Neuronal stem cell (in vitro differentiated cells): ENCODE data around the gene KREMEN1.
A peak's percentile ranks its signal among the peaks of the same experiment; 100 is the strongest.

Experiments used
- DNase-seq: peaks from one replicate; pipeline ENCODE4 v3.0.0-alpha.2; 2013; ENCODE audit warnings: low spot score
- H2AFZ ChIP-seq: one replicate; pipeline ENCODE4 v1.6.1; 2013; ENCODE audit warnings: mild to moderate bottlenecking, low read length, inconsistent platforms
- H2AK5ac ChIP-seq: 2 replicates; pipeline ENCODE4 v1.6.1; 2013; ENCODE audit warnings: low read depth, mild to moderate bottlenecking, inconsistent platforms, low read length, moderate library complexity, mixed read lengths
- H2BK120ac ChIP-seq: 2 replicates; pipeline ENCODE4 v1.6.1; 2013; ENCODE audit warnings: low read depth, mild to moderate bottlenecking, inconsistent platforms, low read length, moderate library complexity, mixed read lengths
- H2BK12ac ChIP-seq: one replicate; pipeline ENCODE4 v1.6.1; 2013; ENCODE audit warnings: low read length, inconsistent platforms
- H2BK15ac ChIP-seq: 2 replicates; pipeline ENCODE4 v1.6.1; 2013; ENCODE audit warnings: mild to moderate bottlenecking, low read length, inconsistent platforms, mixed read lengths
- H2BK5ac ChIP-seq: one replicate; pipeline ENCODE4 v1.6.1; 2013; ENCODE audit warnings: inconsistent platforms, mild to moderate bottlenecking, low read length, moderate library complexity
- H3K14ac ChIP-seq: one replicate; pipeline ENCODE4 v1.6.1; 2013; ENCODE audit warnings: low read length, inconsistent platforms
- H3K18ac ChIP-seq: 2 replicates; pipeline ENCODE4 v1.6.1; 2013; ENCODE audit warnings: low read length, inconsistent platforms
- H3K23ac ChIP-seq: 2 replicates; pipeline ENCODE4 v1.6.1; 2013; ENCODE audit warnings: low read depth, mild to moderate bottlenecking, mixed read lengths, low read length, inconsistent platforms; ENCODE audit not compliant: poor library complexity
- H3K27ac ChIP-seq: replicated peaks from 3 replicates; pipeline ENCODE4 v1.5.1; 2013; ENCODE audit warnings: low read length, inconsistent platforms
- H3K27me3 ChIP-seq, 3 experiments: 2 replicates each; pipeline ENCODE4 v1.6.1; 2013; ENCODE audit warnings: low read length in 3 of 3, mild to moderate bottlenecking in 2 of 3, inconsistent platforms in 1 of 3, low read depth in 1 of 3, mixed read lengths in 1 of 3, moderate library complexity in 1 of 3; ENCODE audit not compliant: control insufficient read depth in 3 of 3, insufficient read depth in 3 of 3
- H3K36me3 ChIP-seq, 2 donors: replicated peaks in 1 of 2; 2 replicates each; pipeline ENCODE4 v1.6.1; 2013; ENCODE audit warnings: low read length in 2 of 2; ENCODE audit not compliant: control insufficient read depth in 2 of 2, insufficient read depth in 2 of 2
- H3K4ac ChIP-seq: 2 replicates; pipeline ENCODE4 v1.6.1; 2013; ENCODE audit warnings: inconsistent platforms, mild to moderate bottlenecking, low read length, moderate library complexity
- H3K4me1 ChIP-seq, 2 donors: 1 replicate in 1 of 2; 2 replicates in 1 of 2; pipeline ENCODE4 v1.6.1; 2013; ENCODE audit warnings: low read length in 2 of 2, low read depth in 1 of 2; ENCODE audit not compliant: control insufficient read depth in 2 of 2, insufficient read depth in 1 of 2
- H3K4me2 ChIP-seq: one replicate; pipeline ENCODE4 v1.6.1; 2013; ENCODE audit warnings: mild to moderate bottlenecking, low read length, inconsistent platforms; ENCODE audit not compliant: insufficient read depth, poor library complexity, severe bottlenecking
- H3K4me3 ChIP-seq, 2 donors: 2 replicates each; pipeline ENCODE4 v1.5.1; 2013; ENCODE audit warnings: low read length in 2 of 2, mild to moderate bottlenecking in 2 of 2, inconsistent platforms in 1 of 2, moderate library complexity in 1 of 2
- H3K79me1 ChIP-seq: one replicate; pipeline ENCODE4 v1.6.1; 2013; ENCODE audit warnings: low read depth, mild to moderate bottlenecking, inconsistent platforms, low read length, moderate library complexity
- H3K9ac ChIP-seq: one replicate; pipeline ENCODE4 v1.6.1; 2013; ENCODE audit warnings: mild to moderate bottlenecking, low read depth, low read length, inconsistent platforms; ENCODE audit not compliant: poor library complexity
- H3K9me3 ChIP-seq, 2 donors: replicated peaks in 1 of 2; 2 replicates each; pipeline versions ENCODE3 to v1.6.1; 2013; ENCODE audit warnings: low read length in 2 of 2, mild to moderate bottlenecking in 2 of 2, inconsistent platforms in 1 of 2, low read depth in 1 of 2, mixed read lengths in 1 of 2, moderate library complexity in 1 of 2; ENCODE audit not compliant: control insufficient read depth in 2 of 2, insufficient read depth in 1 of 2
- H4K8ac ChIP-seq: one replicate; pipeline ENCODE4 v1.6.1; 2013; ENCODE audit warnings: low read depth, mild to moderate bottlenecking, inconsistent platforms, low read length, moderate library complexity
- H4K91ac ChIP-seq: one replicate; pipeline ENCODE4 v1.6.1; 2013; ENCODE audit warnings: low read length, low read depth, mild to moderate bottlenecking, inconsistent platforms; ENCODE audit not compliant: poor library complexity
- WGBS, 2 donors: extraction: QIAGEN DNeasy Blood & Tissue Kit; methylation state at CpG; one replicate each; pipeline ENCODE4 v1.1.7; 2013; ENCODE audit warnings: missing lambda C conversion rate in 2 of 2, mixed read lengths in 1 of 2; ENCODE audit not compliant: insufficient read length in 2 of 2, insufficient replicate concordance in 1 of 2; ENCODE audit errors: extremely low coverage in 2 of 2; 5-methylcytosine and 5-hydroxymethylcytosine counted together

KREMEN1 gene

DNA sequence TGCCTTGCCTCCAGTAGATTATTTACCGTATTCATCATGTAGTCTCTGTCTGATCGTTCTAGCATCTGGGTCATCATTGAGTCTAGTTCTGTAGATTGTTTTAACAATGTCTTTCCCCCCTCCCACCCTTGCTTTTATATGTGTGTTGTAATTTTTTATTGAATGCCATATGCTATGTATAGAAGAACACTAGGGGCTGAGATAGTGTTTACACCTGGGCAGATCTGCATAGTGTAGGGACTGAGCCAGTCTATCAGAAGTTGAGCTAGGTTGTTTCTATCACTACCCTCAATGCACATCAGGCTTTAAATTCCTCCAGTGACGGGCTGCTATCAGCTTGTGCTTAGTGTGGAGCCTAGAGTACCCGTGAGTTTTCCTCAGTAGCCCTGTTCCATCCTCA lies 61.6 kb downstream of the KREMEN1 start:
- Histone ChIP-seq H4K8ac (no peak overlapping the region), H3K14ac (no peak overlapping the region), H3K4me3 (no peak overlapping the region), H2BK15ac (no peak overlapping the region), H3K4ac (no peak overlapping the region), H3K27me3 (no peaks in the 10 kb centered on the region), H3K27ac (no peak overlapping the region), H2BK120ac (no peak overlapping the region), H2AK5ac (no peak overlapping the region), H3K9ac (no peak overlapping the region), H2BK5ac (no peak overlapping the region), H3K18ac (no peak overlapping the region), H2BK12ac (no peak overlapping the region), H4K91ac (no peak overlapping the region), H3K23ac (no peak overlapping the region), H3K9me3 (peaks cover 0 to 7% of the 10 kb centered on the region in 2 donors), H3K36me3 (peaks cover 0 to 83% of the 10 kb centered on the region in 2 donors), H3K4me2 (no peak overlapping the region), H3K4me1 (no peaks in the 10 kb centered on the region), H3K79me1 (no peaks in the 10 kb centered on the region), H2AFZ (no peak overlapping the region)
- DNase-seq, result no peak
- no CpG with 5 or more reads among the region's 4 CpGs for WGBS, 2 donors

DNA sequence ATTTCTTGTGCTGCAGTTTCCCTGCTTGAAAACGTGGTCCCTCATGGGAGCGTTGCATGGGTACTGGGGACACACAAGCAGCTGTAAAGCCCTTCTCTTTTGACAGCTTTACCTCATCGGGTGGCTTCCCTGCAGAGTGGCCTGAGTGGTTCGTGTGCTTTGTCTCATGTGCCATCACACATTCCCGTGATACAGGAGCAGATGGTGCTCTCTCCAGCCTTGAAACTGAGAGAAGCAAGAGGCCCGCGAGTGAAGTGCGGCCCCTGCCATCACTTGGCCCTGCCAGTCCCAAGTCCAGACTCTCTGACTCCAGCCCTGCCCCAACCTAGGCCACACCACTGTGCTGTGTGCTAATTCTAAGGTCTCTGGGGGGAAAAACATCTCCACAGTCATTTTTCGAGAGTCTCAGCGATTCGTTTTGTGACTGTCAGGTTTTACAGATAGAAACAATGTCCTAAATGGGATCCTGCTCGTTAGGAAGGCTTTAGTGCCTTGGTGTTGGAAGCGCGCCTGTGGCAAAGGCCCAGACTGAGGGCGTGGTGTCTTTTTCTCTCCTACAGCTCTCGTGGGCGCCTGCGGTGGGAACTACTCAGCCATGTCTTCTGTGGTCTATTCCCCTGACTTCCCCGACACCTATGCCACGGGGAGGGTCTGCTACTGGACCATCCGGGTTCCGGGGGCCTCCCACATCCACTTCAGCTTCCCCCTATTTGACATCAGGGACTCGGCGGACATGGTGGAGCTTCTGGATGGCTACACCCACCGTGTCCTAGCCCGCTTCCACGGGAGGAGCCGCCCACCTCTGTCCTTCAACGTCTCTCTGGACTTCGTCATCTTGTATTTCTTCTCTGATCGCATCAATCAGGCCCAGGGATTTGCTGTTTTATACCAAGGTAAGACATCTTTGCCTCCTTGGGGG lies 64.2 kb downstream of the KREMEN1 start:
- Histone ChIP-seq H3K9me3 (peaks cover 0 to 7% of the 10 kb centered on the region in 2 donors), H2AFZ (no peak overlapping the region), H3K23ac (peak overlapping the region; percentile 27), H3K79me1 (no peaks in the 10 kb centered on the region), H3K4me2 (no peak overlapping the region), H2BK120ac (no peak overlapping the region), H3K14ac (no peak overlapping the region), H3K36me3 (peaks cover 0 to 93% of the 10 kb centered on the region in 2 donors), H3K9ac (no peak overlapping the region), H2BK12ac (no peak overlapping the region), H3K4ac (no peak overlapping the region), H4K91ac (no peak overlapping the region), H2BK15ac (peak overlapping the region; percentile 46), H2BK5ac (no peak overlapping the region), H2AK5ac (no peak overlapping the region), H3K18ac (peak overlapping the region; percentile 19), H4K8ac (no peak overlapping the region), H3K4me1 (peaks cover 0 to 2% of the 10 kb centered on the region in 2 donors), H3K27ac (no peak overlapping the region), H3K4me3 (no peak overlapping the region), H3K27me3 (no peaks in the 10 kb centered on the region)
- WGBS, 2 donors, result no CpG with 5 or more reads among the region's 31 CpGs
- no peak for DNase-seq

DNA sequence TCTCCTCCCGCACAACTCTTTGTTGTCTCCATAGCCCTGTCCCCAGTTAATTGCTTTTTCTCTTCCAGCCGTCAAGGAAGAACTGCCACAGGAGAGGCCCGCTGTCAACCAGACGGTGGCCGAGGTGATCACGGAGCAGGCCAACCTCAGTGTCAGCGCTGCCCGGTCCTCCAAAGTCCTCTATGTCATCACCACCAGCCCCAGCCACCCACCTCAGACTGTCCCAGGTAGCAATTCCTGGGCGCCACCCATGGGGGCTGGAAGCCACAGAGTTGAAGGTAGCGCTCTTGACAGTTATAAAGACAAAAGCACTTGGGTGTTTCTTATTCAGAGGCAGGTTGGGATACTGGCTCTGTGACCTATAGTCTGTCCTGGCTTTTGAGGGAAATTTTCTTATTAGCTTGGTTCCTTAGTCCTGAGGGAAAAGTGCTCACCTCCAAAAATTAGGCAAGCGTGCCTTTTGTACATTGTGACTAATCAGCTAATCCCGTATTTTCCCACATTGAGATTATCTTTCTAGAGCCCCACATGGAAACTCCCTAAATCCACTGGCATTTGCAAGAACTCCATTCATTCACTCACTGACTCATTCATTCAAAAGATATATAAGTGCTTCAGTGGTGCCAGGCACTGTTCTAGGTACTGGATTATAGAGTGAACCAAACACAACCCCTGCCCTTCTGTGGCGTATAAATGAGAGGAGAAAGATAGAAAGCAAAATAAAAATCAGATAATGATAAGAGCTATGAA lies 65.9 kb downstream of the KREMEN1 start:
- no peak overlapping the region for H2BK120ac ChIP-seq
- H2AK5ac ChIP-seq, result no peak overlapping the region
- no peaks in the 10 kb centered on the region for H3K79me1 ChIP-seq
- H3K18ac ChIP-seq, result no peak overlapping the region
- no CpG with 5 or more reads among the region's 13 CpGs for whole genome bisulfite sequencing, 2 donors
- H3K9me3 ChIP-seq, result peaks cover 0 to 1% of the 10 kb centered on the region in 2 donors
- no peak overlapping the region for H2BK5ac ChIP-seq
- no peak overlapping the region for H2BK12ac ChIP-seq
- H4K91ac ChIP-seq, result no peak overlapping the region
- H2AFZ ChIP-seq, result no peak overlapping the region
- H3K14ac ChIP-seq, result no peak overlapping the region
- no peak overlapping the region for H3K4me2 ChIP-seq
- no peak overlapping the region for H3K9ac ChIP-seq
- peaks cover 0 to 2% of the 10 kb centered on the region in 2 donors for H3K4me1 ChIP-seq
- no peak overlapping the region for H4K8ac ChIP-seq
- H3K27ac ChIP-seq, result no peak overlapping the region
- H2BK15ac ChIP-seq, result no peak overlapping the region
- DNase-seq, result no peak
- H3K36me3 ChIP-seq, result peaks cover 0 to 93% of the 10 kb centered on the region in 2 donors
- no peak overlapping the region for H3K4ac ChIP-seq
- H3K23ac ChIP-seq, result no peak overlapping the region
- H3K27me3 ChIP-seq, result no peaks in the 10 kb centered on the region
- no peak overlapping the region for H3K4me3 ChIP-seq
